GM21528 (cell line): ENCODE measurements around the gene MYOCD.

Experiments
- ATAC-seq: cut with Tn5 transposase; IDR thresholded peaks from one replicate; pipeline ENCODE4 v1.9.1; 2021; ENCODE audit warnings: mild to moderate bottlenecking, moderate library complexity; ENCODE audit not compliant: unreplicated experiment, low FRiP score

MYOCD gene

DNA sequence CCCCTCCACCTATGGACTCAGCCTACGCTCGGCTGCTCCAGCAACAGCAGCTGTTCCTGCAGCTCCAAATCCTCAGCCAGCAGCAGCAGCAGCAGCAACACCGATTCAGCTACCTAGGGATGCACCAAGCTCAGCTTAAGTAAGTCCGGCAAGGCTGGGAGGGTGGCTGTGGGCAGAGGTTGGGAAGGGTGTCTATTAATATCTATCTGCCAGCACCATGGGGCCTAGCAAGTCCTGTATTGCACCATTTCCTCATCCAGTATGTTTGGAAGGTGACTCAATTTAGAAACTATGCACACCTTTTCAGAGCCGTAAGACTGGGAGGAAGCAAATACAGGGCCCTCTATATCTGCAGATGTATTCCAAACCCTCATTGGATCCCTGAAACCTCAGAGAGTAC, 78.6 kb downstream of the MYOCD start:
- no peak for ATAC-seq

- no peak for ATAC-seq
These were observed 79.1 kb downstream of the MYOCD start for GRCh38 chr17:12744786-12745185.

GRCh38 chr17:12745486-12745885, 79.8 kb downstream of the MYOCD start:
- no peak for ATAC-seq

- ATAC-seq = no peak
These were observed 91.1 kb downstream of the MYOCD start for GRCh38 chr17:12756786-12757185.

DNA sequence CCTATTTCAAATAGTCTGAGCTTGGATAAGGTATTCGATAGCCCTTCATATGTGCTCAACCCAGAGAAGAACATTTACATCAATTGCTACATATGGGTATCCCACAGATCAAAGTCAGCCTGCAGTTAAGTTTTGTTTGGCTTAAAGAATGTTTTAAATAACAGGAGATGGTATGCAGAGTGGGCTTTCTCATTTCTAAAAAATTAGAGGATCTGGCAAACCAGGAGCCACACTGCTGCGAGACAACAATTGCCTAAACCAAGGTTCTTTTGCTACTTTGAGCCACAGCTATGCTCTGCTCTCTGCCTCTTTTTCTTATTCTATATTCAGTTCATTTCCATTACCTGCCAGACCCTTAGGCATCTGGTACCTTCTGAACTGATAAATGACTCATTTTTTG, 93.4 kb downstream of the MYOCD start:
- ATAC-seq = no peak

GRCh38 chr17:12765548-12765947, 99.9 kb downstream of the MYOCD start:
- ATAC-seq = no peak

GRCh38 chr17:12768255-12768654, 102.6 kb downstream of the MYOCD start:
- ATAC-seq = no peak

GRCh38 chr17:12769981-12770380, 104.3 kb downstream of the MYOCD start:
- no peak for ATAC-seq

DNA sequence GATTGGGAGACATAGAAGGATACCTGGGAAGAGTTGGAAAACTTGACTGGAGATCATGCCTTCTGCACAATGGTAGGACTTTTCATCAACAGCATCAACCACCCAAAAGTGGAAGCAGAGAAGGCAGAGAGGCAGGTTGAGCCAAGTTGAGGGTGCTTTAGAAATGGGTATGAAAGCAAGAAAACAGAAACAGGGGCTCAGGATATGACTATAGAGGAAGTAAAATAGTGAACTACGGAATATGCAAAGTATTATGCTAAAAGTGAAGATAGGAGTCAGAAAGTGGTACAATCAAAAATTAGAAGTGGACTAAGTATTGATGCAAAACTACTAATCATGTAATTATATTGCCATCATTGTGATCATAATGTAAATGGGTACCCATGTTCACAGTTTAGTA, 107.5 kb downstream of the MYOCD start:
- ATAC-seq = no peak

- ATAC-seq = peak; percentile 93
These were observed 123.4 kb downstream of the MYOCD start for GRCh38 chr17:12789075-12789480.

DNA sequence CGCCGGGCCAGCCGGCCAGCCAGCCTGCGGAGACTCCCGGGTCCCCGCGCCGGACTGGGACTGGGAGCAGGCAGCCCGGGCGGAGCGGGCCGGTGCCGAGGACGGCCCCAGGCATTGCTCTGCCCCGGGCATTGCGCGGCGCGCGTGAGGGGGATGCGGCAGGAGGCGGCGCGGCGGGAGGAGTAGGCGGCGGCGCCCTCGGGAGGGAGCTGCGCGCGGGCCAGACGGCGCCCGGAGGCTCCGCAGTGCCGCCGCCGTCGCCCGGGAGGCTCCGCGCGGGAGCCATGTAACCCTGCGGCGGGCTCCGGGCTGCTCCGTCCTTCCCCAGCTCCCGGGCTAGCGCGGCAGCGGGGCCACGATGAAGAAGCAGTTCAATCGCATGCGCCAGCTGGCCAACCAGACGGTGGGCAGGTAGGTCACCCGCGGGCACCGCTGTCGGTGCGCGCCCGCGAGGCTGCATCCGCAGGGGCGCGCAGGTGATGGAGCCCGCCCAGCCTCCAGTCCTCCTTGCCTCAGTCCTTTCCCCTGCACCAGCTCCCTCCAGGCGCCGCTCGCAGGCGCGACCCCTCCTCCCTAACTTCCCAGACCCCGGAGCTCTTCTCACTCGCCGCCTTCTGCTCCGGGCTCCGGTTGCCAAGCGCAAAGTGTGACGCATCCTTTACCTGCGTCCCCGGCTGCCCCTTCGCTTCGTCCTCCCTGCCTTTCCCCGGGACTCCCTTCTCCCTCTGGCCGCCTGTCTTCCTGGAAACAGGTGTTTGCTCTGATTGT, 124.0 kb downstream of the MYOCD start, which contains the start of gene ARHGAP44:
ARHGAP44 (plus strand) TSS at position 18 of the 768 bp plus-strand sequence; CDS start at position 359, 341 bp downstream.
- ATAC-seq = peak; percentile 91

- no peak for ATAC-seq
These were observed 124.8 kb downstream of the MYOCD start for GRCh38 chr17:12790249-12791106.

GRCh38 chr17:12794919-12795532, 129.3 kb downstream of the MYOCD start:
- no peak for ATAC-seq

GRCh38 chr17:12800855-12801365, 135.2 kb downstream of the MYOCD start:
- ATAC-seq = no peak

DNA sequence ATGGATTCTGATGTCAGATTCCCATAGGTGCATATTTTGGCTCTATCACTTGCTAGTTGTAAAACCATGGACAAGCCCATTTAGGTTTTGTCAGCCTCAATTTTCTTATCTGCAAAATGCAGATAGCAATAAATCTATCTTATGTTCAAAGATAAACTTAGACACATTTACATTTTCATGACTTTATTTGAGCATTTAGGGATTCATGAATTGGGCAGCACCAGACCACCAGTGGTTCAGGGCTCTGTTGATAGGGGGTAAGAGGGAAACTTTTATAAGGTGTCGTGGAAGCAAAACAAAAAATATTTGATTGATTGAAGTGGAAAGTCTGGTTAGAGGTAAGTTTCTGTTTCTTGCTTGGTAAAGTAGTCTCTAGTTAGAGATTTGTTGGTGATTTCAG, 140.9 kb downstream of the MYOCD start:
- ATAC-seq = no peak

- ATAC-seq = no peak
These were observed 143.0 kb downstream of the MYOCD start for GRCh38 chr17:12808723-12809122.

- ATAC-seq = no peak
These were observed 147.2 kb downstream of the MYOCD start for GRCh38 chr17:12812877-12813276.

GRCh38 chr17:12813664-12814063, 148.0 kb downstream of the MYOCD start:
- no peak for ATAC-seq

GRCh38 chr17:12814718-12815117, 149.0 kb downstream of the MYOCD start:
- no peak for ATAC-seq

DNA sequence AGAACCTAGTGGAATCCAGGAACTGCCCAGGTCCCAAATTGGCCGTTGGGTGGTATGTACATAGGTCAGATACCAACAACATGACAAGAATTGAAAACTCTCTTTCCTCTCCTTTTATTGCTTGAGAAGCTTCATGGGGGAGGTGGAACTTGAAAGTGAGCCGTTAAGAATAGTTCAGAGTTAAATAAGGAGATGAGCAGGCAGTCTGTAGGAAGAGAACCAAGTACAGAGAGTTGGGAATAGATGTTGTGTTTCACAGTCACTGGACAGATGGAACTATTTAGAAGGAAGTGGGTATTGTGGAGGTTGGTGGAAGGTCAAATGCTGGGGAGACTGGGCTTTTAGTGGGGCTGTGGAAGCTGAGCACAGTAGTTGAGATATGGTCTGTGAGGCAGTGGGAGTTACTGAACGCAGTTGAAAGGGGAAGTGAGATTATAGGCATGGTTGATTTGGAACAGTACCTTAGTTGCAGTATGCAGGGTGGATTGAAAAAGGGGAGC, 150.0 kb downstream of the MYOCD start:
- ATAC-seq = peak; percentile 99
